Hepatocyte (in vitro differentiated cells): ENCODE data around the gene TMEFF2. TPM values are rescaled to one million over a fixed set of nuclear protein-coding genes. Genes with fewer than 3 reads are reported as not detected.

ENCODE experiments used
- DNase-seq: peaks from one replicate; pipeline ENCODE4 v3.0.0-alpha.2; 2016; ENCODE audit warnings: low spot score
- H2AFZ ChIP-seq: fragments of 200-600 bp; sonication (generic); 2 replicates; pipeline ENCODE4 v1.6.0; 2016; ENCODE audit warnings: antibody characterized with exemption, mild to moderate bottlenecking
- H3K27ac ChIP-seq: fragments of 200-600 bp; sonication (generic); 2 replicates; pipeline ENCODE4 v1.5.1; 2016; ENCODE audit warnings: mild to moderate bottlenecking
- H3K27me3 ChIP-seq: fragments of 200-600 bp; sonication (generic); 2 replicates; pipeline ENCODE4 v1.6.1; 2016
- H3K36me3 ChIP-seq: fragments of 200-600 bp; sonication (generic); replicated peaks from 2 replicates; pipeline ENCODE4 v1.5.1; 2016; ENCODE audit warnings: low read depth; ENCODE audit not compliant: insufficient read depth
- H3K4me1 ChIP-seq: fragments of 200-600 bp; sonication (generic); 2 replicates; pipeline ENCODE4 v1.5.1; 2016; ENCODE audit warnings: mild to moderate bottlenecking, moderate library complexity; ENCODE audit not compliant: insufficient read depth
- H3K4me2 ChIP-seq: fragments of 200-600 bp; sonication (generic); 2 replicates; pipeline ENCODE4 v1.6.0; 2016
- H3K4me3 ChIP-seq: fragments of 200-600 bp; sonication (generic); 2 replicates; pipeline ENCODE4 v1.5.1; 2016; ENCODE audit warnings: mild to moderate bottlenecking
- H3K79me2 ChIP-seq: fragments of 200-600 bp; sonication (generic); 2 replicates; pipeline ENCODE4 v1.6.0; 2017; ENCODE audit warnings: mild to moderate bottlenecking
- H3K9me2 ChIP-seq: fragments of 200-600 bp; sonication (generic); replicated peaks from 2 replicates; pipeline ENCODE4 v1.6.0; 2017; ENCODE audit warnings: mild to moderate bottlenecking; ENCODE audit not compliant: insufficient read depth
- H3K9me3 ChIP-seq: fragments of 200-600 bp; sonication (generic); 2 replicates; pipeline ENCODE4 v1.5.1; 2016; ENCODE audit warnings: low read depth, mild to moderate bottlenecking
- H4K20me1 ChIP-seq: fragments of 200-600 bp; sonication (generic); 2 replicates; pipeline ENCODE4 v1.6.0; 2016; ENCODE audit warnings: mild to moderate bottlenecking; ENCODE audit not compliant: insufficient read depth, poor library complexity, severe bottlenecking
- CTCF ChIP-seq: fragments of 200-600 bp; sonication (generic); IDR thresholded peaks from 2 replicates; pipeline ENCODE4 v1.5.1; 2016; ENCODE audit warnings: antibody characterized with exemption, mild to moderate bottlenecking; ENCODE audit not compliant: poor library complexity
- EZH2 ChIP-seq: fragments of 200-600 bp; sonication (generic); IDR thresholded peaks from 2 replicates; pipeline ENCODE4 v1.6.1; 2016; ENCODE audit warnings: antibody characterized with exemption, mild to moderate bottlenecking, borderline replicate concordance
- EZH2phosphoT487 ChIP-seq: fragments of 200-600 bp; sonication (generic); IDR thresholded peaks from one replicate; pipeline ENCODE4 v1.6.1; 2018; ENCODE audit warnings: antibody characterized with exemption, mild to moderate bottlenecking, low read depth, moderate library complexity; ENCODE audit not compliant: unreplicated experiment, severe bottlenecking
- whole genome bisulfite sequencing: methylation state at CpG from one replicate; pipeline ENCODE4 v1.1.6; 2016; ENCODE audit warnings: low lambda C conversion rate; ENCODE audit errors: missing lambda C conversion rate; 5-methylcytosine and 5-hydroxymethylcytosine counted together
- polyA plus RNA-seq: library from polyadenylated mRNA; unstranded; fragments of >200 nt; fragmentation: Nextera tagmentation; extraction: Ambion mirVana; gene quantifications from 2 replicates; pipeline ENCODE4 v1.2.1, GENCODE V29; 2016
- total RNA-seq: library from RNA; depleted of rRNA; stranded (reverse); fragments of >200 nt; gene quantifications from 2 replicates; pipeline ENCODE4 v1.2.3, GENCODE V29; 2014

The TMEFF2 gene
- total and polyA plus RNA-seq, 2 experiments from 2014 or later: 0.43 to 1.8 TPM

GRCh38 chr2:192157776-192158175 lies 37.0 kb downstream of the TMEFF2 start:
- H3K4me2 ChIP-seq: no peak overlapping the region
- H3K9me3 ChIP-seq: no peaks in the 10 kb centered on the region
- H3K27ac ChIP-seq: no peak overlapping the region
- no peaks in the 10 kb centered on the region for H4K20me1 ChIP-seq
- H3K9me2 ChIP-seq: no peaks in the 10 kb centered on the region
- H3K36me3 ChIP-seq: no peaks in the 10 kb centered on the region
- H3K4me3 ChIP-seq: no peak overlapping the region
- H2AFZ ChIP-seq: no peak overlapping the region
- TF ChIP-seq CTCF (no peak), EZH2phosphoT487 (no peak), EZH2 (no peak)
- H3K27me3 ChIP-seq: no peaks in the 10 kb centered on the region
- DNase-seq: no peak
- H3K4me1 ChIP-seq: no peaks in the 10 kb centered on the region
- 88% methylated on average over 4 of the region's 4 CpGs for WGBS
- no peaks in the 10 kb centered on the region for H3K79me2 ChIP-seq

GRCh38 chr2:192155511-192156118 lies 39.1 kb downstream of the TMEFF2 start:
- no peak overlapping the region for H2AFZ ChIP-seq
- H3K4me3 ChIP-seq: no peak overlapping the region
- no peaks in the 10 kb centered on the region for H3K9me3 ChIP-seq
- no peaks in the 10 kb centered on the region for H3K9me2 ChIP-seq
- no peak for DNase-seq
- H3K79me2 ChIP-seq: no peaks in the 10 kb centered on the region
- no peaks in the 10 kb centered on the region for H3K27me3 ChIP-seq
- no peaks in the 10 kb centered on the region for H4K20me1 ChIP-seq
- WGBS: 55% methylated on average over 1 of the region's 1 CpG
- H3K4me1 ChIP-seq: no peaks in the 10 kb centered on the region
- TF ChIP-seq EZH2phosphoT487 (no peak), CTCF (no peak), EZH2 (no peak)
- no peak overlapping the region for H3K4me2 ChIP-seq
- H3K36me3 ChIP-seq: no peaks in the 10 kb centered on the region
- H3K27ac ChIP-seq: no peak overlapping the region

- 95% methylated on average over 4 of the region's 4 CpGs for WGBS
- TF ChIP-seq EZH2: no peak
- TF ChIP-seq CTCF: no peak
- TF ChIP-seq EZH2phosphoT487: no peak
- H3K4me1 ChIP-seq: peaks cover 6% of the 10 kb centered on the region
These were observed 41.2 kb downstream of the TMEFF2 start for GRCh38 chr2:192153561-192153960.

GRCh38 chr2:192151853-192152252 lies 42.9 kb downstream of the TMEFF2 start:
- DNase-seq: no peak
- no peak overlapping the region for H3K4me3 ChIP-seq
- WGBS: 78% methylated on average over 1 of the region's 1 CpG
- H3K4me2 ChIP-seq: no peak overlapping the region
- H2AFZ ChIP-seq: no peak overlapping the region
- no peak overlapping the region for H3K27ac ChIP-seq
- H3K9me3 ChIP-seq: no peaks in the 10 kb centered on the region
- H4K20me1 ChIP-seq: no peaks in the 10 kb centered on the region
- no peaks in the 10 kb centered on the region for H3K36me3 ChIP-seq
- TF ChIP-seq EZH2: no peak
- no peaks in the 10 kb centered on the region for H3K9me2 ChIP-seq
- no peaks in the 10 kb centered on the region for H3K27me3 ChIP-seq
- no peaks in the 10 kb centered on the region for H3K79me2 ChIP-seq
- peaks cover 8% of the 10 kb centered on the region for H3K4me1 ChIP-seq

More at GRCh38 chr2:192153561-192153960, 41.2 kb downstream of the TMEFF2 start:
- H3K9me3 ChIP-seq: no peaks in the 10 kb centered on the region
- H3K27ac ChIP-seq: no peak overlapping the region
- no peak overlapping the region for H3K4me3 ChIP-seq
- no peaks in the 10 kb centered on the region for H3K9me2 ChIP-seq
- no peak overlapping the region for H2AFZ ChIP-seq
- H3K4me2 ChIP-seq: no peak overlapping the region
- no peaks in the 10 kb centered on the region for H3K27me3 ChIP-seq
- no peaks in the 10 kb centered on the region for H3K36me3 ChIP-seq
- DNase-seq: no peak
- H4K20me1 ChIP-seq: no peaks in the 10 kb centered on the region
- no peaks in the 10 kb centered on the region for H3K79me2 ChIP-seq
